GM18507 (cell line): ENCODE measurements around the gene WARS2.
A peak's percentile ranks its signal among the peaks of the same experiment; 100 is the strongest.

Experiments
- DNase-seq: peaks from one replicate; pipeline ENCODE4 v3.0.0; 2011; ENCODE audit warnings: low read depth; ENCODE audit not compliant: insufficient read length; ENCODE audit errors: extremely low spot score
- FAIRE-seq: peaks from 2 replicates; lab custom pipeline; 2011; peaks lifted over from hg19 to GRCh38; lab: Jason Lieb, UNC

The WARS2 gene

GRCh38 chr1:119045096-119045746 lies 95.2 kb downstream of the WARS2 start:
- DNase-seq: no peak
- no peak for FAIRE-seq

DNA sequence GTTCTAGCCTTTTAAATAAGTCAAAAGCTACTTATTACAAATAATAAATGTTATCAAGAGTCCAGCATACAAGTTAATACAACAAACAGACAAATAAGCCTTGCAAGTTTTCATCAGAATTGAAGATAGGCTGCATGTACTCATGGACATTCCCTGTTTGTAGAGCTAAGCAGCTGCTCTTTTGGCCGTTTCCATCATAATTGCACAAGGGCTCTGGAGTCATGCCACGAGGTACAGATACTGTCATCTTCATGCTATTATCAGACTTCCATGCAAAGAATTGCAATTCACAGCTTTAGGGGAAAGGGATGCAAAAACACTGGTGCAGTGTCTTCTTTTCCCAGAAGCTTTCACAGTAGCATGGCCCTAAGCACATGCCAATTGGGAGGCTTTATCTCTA lies 99.5 kb downstream of the WARS2 start:
- FAIRE-seq (no peak), DNase-seq (no peak)

GRCh38 chr1:119040489-119040888 lies 100.0 kb downstream of the WARS2 start:
- DNase-seq: no peak
- FAIRE-seq: no peak

DNA sequence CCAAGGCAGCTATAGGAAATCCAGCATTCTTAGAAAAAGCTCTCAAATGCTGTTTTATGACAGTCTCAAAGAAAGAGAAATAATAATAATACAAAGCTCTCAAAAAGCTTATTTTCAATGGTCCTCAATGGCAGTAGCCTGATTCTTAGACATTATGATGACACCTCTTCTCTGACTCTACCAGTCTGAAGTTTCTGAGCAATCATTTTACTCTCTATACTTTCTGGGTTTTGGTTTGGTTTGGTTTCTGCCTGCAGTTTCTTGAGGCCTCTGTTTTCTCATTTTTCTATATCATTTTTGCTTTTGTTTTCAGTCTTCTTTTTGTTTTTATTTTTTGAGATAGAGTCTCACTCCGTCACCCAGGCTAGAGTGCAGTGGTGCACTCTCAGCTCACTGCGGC lies 102.1 kb downstream of the WARS2 start:
- no peak for FAIRE-seq

GRCh38 chr1:119034359-119034758 lies 106.1 kb downstream of the WARS2 start:
- FAIRE-seq (no peak), DNase-seq (no peak)

More for the DNA sequence above, 102.1 kb downstream of the WARS2 start:
- DNase-seq: no peak

GRCh38 chr1:119032986-119033385 lies 107.5 kb downstream of the WARS2 start:
- FAIRE-seq: no peak
- DNase-seq: no peak

- DNase-seq (no peak), FAIRE-seq (no peak)
Observed at GRCh38 chr1:119027759-119028158, 112.7 kb downstream of the WARS2 start.

GRCh38 chr1:119026956-119027355 lies 113.5 kb downstream of the WARS2 start:
- no peak for DNase-seq
- no peak for FAIRE-seq

- FAIRE-seq: no peak
- DNase-seq: no peak
Observed at GRCh38 chr1:119015547-119015946, 124.9 kb downstream of the WARS2 start.

GRCh38 chr1:119012383-119012782 lies 128.1 kb downstream of the WARS2 start:
- FAIRE-seq (no peak), DNase-seq (no peak)

DNA sequence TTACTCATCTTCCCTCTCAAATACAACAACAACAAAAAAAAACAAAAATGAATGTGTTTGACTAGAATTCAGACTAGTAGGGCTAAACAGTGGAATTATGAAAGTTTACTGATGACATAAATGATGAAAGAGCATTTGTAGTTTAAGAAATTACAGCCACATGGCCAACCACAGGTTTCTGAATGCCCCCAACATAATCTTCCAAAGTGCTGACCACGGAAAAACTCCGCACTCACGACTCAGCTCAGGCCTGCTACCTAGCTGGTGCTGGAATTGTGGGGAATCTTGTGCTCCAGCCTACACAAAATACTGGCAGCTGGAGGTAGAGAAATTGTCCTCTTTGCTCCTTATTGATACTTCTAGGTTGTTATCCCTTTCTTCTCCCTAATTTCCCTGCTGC lies 128.7 kb downstream of the WARS2 start:
- DNase-seq (no peak), FAIRE-seq (no peak)

- FAIRE-seq (no peak), DNase-seq (no peak)
Observed at GRCh38 chr1:119011116-119011515, 129.3 kb downstream of the WARS2 start.

DNA sequence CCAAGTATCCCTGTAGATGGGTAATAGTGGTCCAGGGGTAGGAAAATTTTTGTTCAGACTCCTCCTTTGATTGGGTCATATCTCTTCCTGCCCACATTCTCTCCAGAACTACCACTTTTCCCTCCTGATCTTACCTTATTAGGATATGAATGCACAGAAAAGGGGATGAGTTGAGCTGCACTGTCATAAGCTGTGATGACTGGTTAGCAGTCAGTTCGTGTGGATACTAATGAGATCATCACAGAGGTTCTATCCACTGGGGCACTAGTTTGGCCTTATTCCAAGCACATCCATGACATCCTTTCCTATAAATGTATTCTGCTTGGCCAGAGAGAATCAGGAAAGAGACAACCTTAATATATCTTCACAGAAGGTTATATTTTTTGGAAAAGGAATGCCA lies 130.3 kb downstream of the WARS2 start:
- DNase-seq (no peak), FAIRE-seq (no peak)

GRCh38 chr1:119009312-119009655 lies 131.2 kb downstream of the WARS2 start:
- FAIRE-seq (no peak), DNase-seq (no peak)

- DNase-seq: no peak
- peak; percentile 93 for FAIRE-seq
Observed at GRCh38 chr1:119008483-119009311, 131.8 kb downstream of the WARS2 start.

DNA sequence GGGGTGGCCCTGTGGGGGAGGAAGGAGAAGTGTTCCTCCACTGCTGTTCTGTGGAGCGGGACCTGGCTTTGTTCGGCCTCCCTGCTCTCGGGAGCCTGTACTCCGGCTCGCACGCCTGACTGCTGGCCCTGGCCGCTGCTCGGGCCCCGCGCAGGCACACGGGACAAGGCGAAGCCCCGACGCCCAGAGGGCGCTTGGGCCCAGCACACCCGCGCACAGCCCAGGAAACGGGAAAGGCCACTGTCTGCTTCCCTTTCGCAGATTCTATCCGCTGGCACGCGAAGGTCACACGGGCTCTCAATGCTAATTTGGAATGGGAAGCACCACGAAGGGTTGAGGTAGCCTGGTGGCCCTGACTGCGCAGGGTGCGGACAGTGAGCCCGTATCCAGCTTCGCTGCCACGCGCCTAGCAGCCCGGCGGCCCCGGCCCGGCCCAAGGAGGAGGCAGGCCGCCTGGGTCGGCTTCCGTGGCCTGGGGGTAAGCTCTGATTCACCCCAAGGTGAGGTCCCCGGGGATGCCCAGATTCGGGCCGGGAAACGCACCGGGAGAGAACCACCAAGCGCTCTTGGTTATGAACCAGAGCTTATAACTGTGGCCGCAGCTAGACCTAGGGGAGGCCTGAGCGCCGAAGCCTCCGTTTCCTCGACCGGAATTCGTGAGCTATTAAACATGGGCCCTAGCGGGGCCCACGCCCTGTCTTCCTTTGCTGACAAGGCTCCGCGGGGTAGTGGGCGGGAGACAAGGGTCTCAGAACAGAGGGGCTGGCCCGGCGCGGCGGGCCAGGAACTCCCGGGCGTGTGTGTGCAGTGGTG lies 132.6 kb downstream of the WARS2 start:
- no peak for FAIRE-seq
- DNase-seq: no peak

DNA sequence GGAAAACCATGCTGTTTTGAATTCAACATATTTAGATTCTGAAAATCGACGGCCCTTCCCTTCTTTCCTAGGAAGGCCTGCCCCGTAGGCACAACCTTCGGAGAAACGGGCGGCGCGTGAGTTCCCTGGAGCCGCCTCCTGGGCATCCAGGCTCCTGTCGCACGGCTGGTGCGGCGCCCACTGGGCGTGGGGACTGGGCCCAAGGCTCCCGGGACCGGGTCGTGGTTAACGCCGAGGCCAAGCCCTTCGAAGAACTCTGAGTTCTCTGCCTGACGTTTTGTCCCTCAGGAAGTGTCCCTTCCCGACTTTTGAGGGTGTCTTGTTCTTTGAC lies 133.1 kb downstream of the WARS2 start:
- FAIRE-seq (no peak), DNase-seq (no peak)

DNA sequence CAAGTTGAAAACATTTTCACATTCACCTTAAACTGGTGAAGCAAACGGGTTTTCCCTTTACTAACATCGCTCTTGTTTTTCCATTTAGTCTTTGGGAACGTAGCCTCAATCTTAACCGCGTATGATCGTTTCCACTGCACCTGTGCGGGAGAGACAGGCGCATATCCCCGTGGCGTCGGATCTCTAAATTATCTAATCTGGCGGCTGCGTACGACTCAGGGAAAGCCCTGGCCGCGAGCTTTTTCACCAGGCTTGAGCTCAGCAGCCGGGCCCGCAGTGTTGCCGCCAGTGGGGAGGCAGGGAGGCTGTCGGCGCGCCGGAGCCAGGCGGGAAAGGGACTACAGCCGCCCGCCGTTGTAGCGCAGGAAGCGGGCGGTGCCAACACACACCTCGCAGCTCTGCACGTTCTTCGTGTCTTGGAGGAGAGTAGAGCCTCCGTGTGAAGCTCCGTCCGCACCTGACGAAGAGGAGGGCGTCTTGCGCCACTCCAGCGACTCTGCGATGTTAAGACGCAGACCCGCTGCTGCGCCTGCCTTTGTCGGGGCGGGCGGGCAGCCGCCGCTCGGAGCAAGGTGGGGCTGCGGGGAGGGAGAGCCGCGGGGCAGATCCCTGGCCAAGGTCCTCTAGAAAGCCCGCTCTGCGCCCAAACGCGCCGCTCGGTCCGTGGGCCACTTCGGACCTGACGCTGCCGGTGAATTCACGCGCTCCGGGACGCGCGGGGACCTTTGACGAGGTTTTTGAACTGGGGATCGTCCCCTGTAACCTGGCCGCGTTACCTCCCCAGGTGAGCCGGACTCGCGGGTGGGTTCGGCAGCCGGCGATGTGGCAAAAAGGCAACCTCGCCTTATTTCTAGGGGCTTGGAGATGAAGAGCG lies 133.8 kb downstream of the WARS2 start:
- no peak for DNase-seq
- FAIRE-seq: no peak

GRCh38 chr1:119005724-119006405 lies 134.6 kb downstream of the WARS2 start:
- FAIRE-seq (no peak), DNase-seq (no peak)
